T-helper 17 cell (primary cell): ENCODE measurements around the gene ZBTB7C. TPM values are rescaled to one million over a fixed set of nuclear protein-coding genes. Genes with fewer than 3 reads are reported as not detected.
A peak's percentile ranks its signal among the peaks of the same experiment; 100 is the strongest.

Experiments used
- ATAC-seq: fragments of 150-1000 bp; cut with Tn5 transposase; 2 replicates; pipeline ENCODE4 v1.10.0; 2021; ENCODE audit warnings: mild to moderate bottlenecking, moderate library complexity
- DNase-seq, 3 donors: peaks; one replicate each; pipeline versions ENCODE4 v3.0.0 to v3.0.0-alpha.2; 2020 to 2021
- H3K9me3 ChIP-seq: one replicate; pipeline ENCODE4 v1.7.0; 2013; ENCODE audit warnings: low read length, mild to moderate bottlenecking; ENCODE audit not compliant: control insufficient read depth, poor library complexity, severe bottlenecking
- H3K27ac Mint-ChIP-seq: one replicate; pipeline ENCODE4 v1.8.0; 2022; ENCODE audit warnings: mild to moderate bottlenecking, moderate library complexity, mixed read lengths
- H3K27me3 Mint-ChIP-seq: one replicate; pipeline ENCODE4 v1.8.0; 2022; ENCODE audit warnings: mixed read lengths
- H3K36me3 Mint-ChIP-seq: one replicate; pipeline ENCODE4 v1.8.0; 2022; ENCODE audit warnings: low read depth, mixed read lengths
- H3K4me1 Mint-ChIP-seq: one replicate; pipeline ENCODE4 v1.8.0; 2022; ENCODE audit warnings: mild to moderate bottlenecking, mixed read lengths
- H3K4me3 Mint-ChIP-seq: one replicate; pipeline ENCODE4 v1.8.0; 2022; ENCODE audit warnings: mild to moderate bottlenecking, moderate library complexity, mixed read lengths
- total RNA-seq, 4 donors: library from RNA in 2 of 4; stranded (reverse) in 2 of 4; gene quantifications; one replicate each; pipeline ENCODE4 v1.2.3 and lab custom pipeline; 2022 to 2026

ZBTB7C gene
- total RNA-seq, 2 donors from 2014 or later: 0.07 TPM; not detected in 1

DNA sequence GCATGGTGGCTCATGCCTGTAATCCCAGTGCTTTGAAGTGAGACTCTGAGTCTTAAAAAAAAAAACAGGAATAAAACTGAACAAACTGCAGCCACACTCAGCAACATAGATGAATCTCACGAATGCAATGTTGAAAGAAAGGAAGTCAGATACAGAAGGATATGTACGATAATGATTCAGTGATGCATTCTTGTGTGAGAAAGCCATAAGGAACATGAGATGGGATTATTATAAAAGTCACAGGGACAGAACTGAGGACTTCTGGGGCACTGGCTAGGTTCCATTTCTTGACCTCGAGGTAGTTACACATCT is 421.8 kb downstream of the ZBTB7C start:
- H3K4me1 Mint-ChIP-seq: peaks cover 3% of the 10 kb centered on the region
- H3K27me3 Mint-ChIP-seq: peaks cover 29% of the 10 kb centered on the region
- DNase-seq: no peak
- H3K27ac Mint-ChIP-seq: no peak overlapping the region
- peaks cover 6% of the 10 kb centered on the region for H3K36me3 Mint-ChIP-seq
- no peak for ATAC-seq
- no peaks in the 10 kb centered on the region for H3K9me3 ChIP-seq
- no peak overlapping the region for H3K4me3 Mint-ChIP-seq

DNA sequence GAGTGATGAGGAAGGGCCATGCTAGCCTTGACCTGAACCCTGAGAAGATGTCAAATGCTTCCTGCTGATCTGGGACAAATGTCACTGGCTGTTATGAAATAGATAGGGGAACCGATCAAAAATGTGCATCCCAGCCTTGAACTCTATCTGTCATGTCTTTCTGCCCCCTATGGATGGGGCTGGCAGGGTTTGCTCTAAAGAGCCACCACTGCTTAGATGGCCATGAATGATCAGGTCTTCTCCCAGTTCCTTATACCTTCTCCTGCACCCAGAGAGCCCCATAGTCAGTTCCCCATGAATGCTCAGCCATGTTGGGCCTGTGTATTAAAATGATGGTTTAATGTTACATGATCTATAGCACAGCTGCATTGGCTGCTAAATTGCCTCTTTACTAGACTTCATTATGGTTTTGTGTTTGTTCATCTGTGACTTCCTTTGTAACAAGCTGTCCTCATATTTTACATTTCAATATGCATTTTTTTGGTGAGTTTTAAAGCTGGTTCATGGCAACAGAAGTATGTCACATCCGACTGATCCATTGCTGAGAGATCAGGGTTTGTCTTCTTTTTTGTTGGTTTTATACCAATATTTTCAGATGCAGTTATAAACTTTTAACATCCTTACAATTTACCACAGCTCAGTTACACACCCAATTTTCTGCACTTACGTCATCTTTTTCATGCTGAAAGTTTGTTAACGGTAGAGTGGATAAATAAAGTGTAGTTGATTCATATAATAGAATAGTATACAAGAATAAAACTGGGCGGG is 422.4 kb downstream of the ZBTB7C start:
- Mint-ChIP-seq H3K27ac (no peak overlapping the region), H3K27me3 (peaks cover 26% of the 10 kb centered on the region), H3K4me3 (peak overlapping the region; percentile 41), H3K4me1 (peaks cover 3% of the 10 kb centered on the region), H3K36me3 (peaks cover 6% of the 10 kb centered on the region)
- ATAC-seq (no peak), DNase-seq (no peak)
- H3K9me3 ChIP-seq: no peaks in the 10 kb centered on the region

DNA sequence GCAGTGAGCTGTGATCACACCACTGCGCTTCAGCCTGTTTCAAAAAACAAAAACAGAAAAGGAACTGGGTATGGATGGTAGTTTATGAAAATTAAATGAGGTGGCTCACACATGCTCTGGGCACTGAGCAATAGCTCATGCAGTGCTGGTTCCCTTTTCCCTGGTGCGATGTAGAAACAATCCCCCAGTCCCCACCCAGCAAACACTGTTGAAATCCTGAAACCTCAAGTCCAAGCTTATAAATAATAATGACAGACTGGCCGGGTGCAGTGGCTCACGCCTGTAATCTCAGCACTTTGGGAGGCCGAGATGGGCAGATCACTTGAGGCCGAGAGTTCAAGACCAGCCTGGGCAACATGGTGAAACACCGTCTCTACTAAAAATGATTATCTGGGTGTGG is 423.3 kb downstream of the ZBTB7C start:
- Mint-ChIP-seq H3K27ac (no peak overlapping the region), H3K27me3 (peaks cover 17% of the 10 kb centered on the region), H3K4me1 (peaks cover 3% of the 10 kb centered on the region), H3K36me3 (peaks cover 8% of the 10 kb centered on the region), H3K4me3 (no peak overlapping the region)
- H3K9me3 ChIP-seq: no peaks in the 10 kb centered on the region
- ATAC-seq: peak; percentile 16
- DNase-seq: no peak

DNA sequence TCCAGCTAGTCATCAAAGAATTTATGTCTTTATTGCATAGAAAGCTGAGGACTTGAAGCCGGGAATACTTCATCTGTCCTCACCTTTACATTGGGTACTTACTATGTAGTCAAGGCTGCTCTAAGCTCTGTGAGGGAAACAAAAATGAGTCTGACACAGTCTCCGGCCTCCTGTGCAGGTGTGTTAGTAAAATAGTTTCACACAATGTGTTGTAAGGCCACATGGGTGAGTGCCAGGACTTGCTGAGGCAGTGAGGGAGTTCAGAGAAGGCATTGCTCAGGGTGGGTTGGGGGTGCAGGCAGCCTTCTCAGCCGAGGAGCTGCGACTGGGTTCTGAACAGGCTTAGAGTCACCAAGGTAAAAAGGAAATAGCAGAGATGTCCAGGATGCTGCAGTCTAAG is 424.2 kb downstream of the ZBTB7C start:
- ATAC-seq (no peak), DNase-seq (no peak)
- H3K4me3 Mint-ChIP-seq: no peak overlapping the region
- peaks cover 8% of the 10 kb centered on the region for H3K36me3 Mint-ChIP-seq
- H3K27ac Mint-ChIP-seq: no peak overlapping the region
- peaks cover 3% of the 10 kb centered on the region for H3K4me1 Mint-ChIP-seq
- H3K9me3 ChIP-seq: no peaks in the 10 kb centered on the region
- peaks cover 12% of the 10 kb centered on the region for H3K27me3 Mint-ChIP-seq

DNA sequence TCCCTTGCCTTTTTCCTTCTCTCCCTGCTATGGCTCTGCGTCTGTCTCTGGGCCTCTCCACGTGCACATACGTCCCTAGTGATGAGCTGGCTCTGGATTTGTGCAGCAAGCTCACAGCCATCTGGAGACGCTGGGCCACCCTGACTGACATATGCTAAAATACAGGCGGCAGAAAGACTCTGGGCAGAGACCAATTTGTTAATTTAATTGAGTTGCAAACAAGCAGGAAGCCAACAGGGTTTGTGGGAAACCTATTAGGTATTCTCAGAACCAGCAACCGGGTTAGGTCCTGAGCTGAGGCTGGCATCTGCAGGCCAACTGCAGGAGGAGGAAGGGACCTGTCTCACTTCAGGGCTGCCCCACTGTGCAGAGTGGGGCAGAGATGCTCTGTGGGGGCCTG is 425.2 kb downstream of the ZBTB7C start:
- H3K27ac Mint-ChIP-seq: no peak overlapping the region
- H3K36me3 Mint-ChIP-seq: peaks cover 4% of the 10 kb centered on the region
- H3K9me3 ChIP-seq: no peaks in the 10 kb centered on the region
- H3K4me3 Mint-ChIP-seq: no peak overlapping the region
- ATAC-seq (no peak), DNase-seq (no peak)
- H3K4me1 Mint-ChIP-seq: peaks cover 3% of the 10 kb centered on the region
- H3K27me3 Mint-ChIP-seq: peaks cover 17% of the 10 kb centered on the region

DNA sequence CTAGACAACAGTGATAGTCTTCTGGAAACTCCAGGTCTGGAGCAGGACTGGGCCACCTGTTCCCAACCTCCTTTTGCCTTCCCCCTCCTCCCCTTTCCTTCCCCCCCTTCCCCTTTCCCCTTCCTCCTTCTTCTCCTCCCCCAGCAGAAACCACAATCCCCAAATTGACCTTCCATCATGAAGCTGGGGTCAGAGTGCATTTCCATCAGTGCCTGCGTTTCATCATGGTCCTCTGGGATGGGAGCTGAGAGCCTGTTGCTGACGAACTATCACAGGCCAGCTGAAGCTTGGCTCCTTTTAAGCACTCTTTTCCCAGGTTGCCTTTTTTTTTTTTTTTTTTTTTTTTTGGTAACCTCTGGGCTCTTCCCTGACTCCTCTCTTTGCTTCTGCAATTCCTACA is 426.1 kb downstream of the ZBTB7C start:
- DNase-seq (no peak), ATAC-seq (no peak)
- Mint-ChIP-seq H3K36me3 (peaks cover 4% of the 10 kb centered on the region), H3K27me3 (peaks cover 20% of the 10 kb centered on the region), H3K27ac (no peak overlapping the region), H3K4me3 (no peak overlapping the region), H3K4me1 (peaks cover 3% of the 10 kb centered on the region)
- no peaks in the 10 kb centered on the region for H3K9me3 ChIP-seq

DNA sequence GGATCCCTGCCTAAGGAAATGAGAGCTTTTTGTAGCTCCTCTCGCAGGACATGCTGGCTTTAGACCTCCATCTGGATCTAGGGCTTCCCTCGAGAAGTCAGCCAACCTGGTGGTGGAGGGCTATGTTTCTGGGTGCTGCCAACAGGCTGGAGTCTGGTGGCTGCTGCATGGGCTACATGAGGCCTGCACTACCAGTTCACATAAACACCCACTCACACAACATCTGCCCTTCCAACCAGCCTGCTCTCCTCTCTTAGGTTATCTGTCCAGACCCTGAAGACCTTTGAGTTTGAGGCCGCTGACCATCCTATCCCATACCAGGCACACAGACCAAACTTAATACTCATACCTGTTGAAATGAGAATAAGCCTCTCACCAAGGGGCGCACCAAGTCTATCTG is 427.4 kb downstream of the ZBTB7C start:
- no peaks in the 10 kb centered on the region for H3K9me3 ChIP-seq
- Mint-ChIP-seq H3K27ac (no peak overlapping the region), H3K4me3 (no peak overlapping the region), H3K4me1 (peaks cover 2% of the 10 kb centered on the region), H3K36me3 (peaks cover 4% of the 10 kb centered on the region), H3K27me3 (peaks cover 20% of the 10 kb centered on the region)
- DNase-seq: no peak
- ATAC-seq: no peak

DNA sequence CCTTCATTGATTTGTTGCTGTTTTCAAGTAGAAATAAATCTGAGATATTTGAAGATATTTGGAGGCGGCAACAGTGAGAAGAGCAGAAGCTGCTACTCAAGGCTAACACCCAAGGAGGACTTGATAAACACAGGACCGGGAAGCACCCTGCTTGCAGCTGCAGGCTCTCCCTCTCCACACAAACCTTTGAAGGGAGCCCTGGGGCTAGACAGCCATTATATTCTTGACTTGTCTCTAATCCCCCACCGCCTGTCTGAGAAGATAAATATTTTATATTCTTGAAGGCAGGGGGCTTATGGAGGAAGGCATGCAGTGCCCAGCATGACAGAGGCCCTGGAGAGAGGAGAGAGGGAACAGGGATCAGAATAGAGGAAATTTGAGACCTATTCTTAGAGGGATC is 427.9 kb downstream of the ZBTB7C start:
- no peak overlapping the region for H3K4me3 Mint-ChIP-seq

DNA sequence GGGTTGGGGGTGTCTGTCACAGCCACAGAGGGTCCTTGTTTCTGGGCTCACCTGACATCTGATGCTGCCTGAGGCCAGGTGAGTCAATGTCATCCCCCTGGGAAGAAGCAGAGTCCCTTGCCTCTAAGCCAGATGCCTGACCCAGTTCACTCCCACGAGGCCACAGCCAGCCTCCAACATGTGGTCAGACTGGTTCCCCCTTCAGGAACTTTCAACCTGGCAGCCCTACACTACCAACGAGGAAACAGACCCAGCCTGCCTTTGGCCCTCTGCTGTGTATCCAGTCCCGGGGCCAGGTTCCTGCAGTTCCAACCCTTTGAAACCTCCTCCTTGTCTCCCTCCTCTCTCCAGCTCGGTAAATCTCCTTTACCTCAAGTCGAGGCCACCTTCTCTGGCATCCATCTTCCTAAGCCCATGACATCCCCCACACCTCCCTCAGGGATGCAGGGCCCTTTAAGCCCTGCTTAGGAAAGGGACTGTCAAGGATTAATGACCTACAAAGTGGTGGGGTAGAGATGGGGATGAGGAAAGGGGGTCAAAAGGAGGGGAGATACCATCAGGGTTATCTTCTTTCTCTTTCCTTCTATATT is 429.5 kb downstream of the ZBTB7C start:
- ATAC-seq (no peak), DNase-seq (no peak)
- Mint-ChIP-seq H3K36me3 (peaks cover 4% of the 10 kb centered on the region), H3K27me3 (peaks cover 15% of the 10 kb centered on the region), H3K4me1 (peaks cover 3% of the 10 kb centered on the region), H3K27ac (no peak overlapping the region), H3K4me3 (no peak overlapping the region)
- H3K9me3 ChIP-seq: no peaks in the 10 kb centered on the region

More for the DNA sequence above, 427.9 kb downstream of the ZBTB7C start:
- Mint-ChIP-seq H3K27me3 (peaks cover 20% of the 10 kb centered on the region), H3K36me3 (peaks cover 4% of the 10 kb centered on the region), H3K4me1 (no peaks in the 10 kb centered on the region), H3K27ac (no peak overlapping the region)
- ATAC-seq: no peak
- no peaks in the 10 kb centered on the region for H3K9me3 ChIP-seq
- no peak for DNase-seq

DNA sequence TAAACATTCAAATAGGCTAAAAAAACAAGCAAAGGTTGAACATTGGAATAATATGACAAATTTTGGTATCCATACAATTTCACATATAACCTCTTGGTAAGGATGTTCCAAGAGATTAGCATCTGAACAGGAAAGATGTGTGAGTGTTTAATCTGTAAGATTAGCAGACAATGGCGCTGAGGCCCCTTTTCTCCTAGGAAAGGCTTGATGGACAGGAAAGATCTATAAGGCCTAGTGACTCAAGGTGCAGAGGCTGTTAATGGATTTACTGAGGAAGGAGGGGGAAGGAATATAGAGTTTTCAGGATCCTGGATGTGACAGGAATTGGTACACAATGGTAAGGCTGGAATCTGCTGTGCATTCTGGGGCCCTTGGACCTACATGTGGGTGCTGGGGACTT is 430.6 kb downstream of the ZBTB7C start:
- H3K27me3 Mint-ChIP-seq: peaks cover 24% of the 10 kb centered on the region
- no peaks in the 10 kb centered on the region for H3K9me3 ChIP-seq
- H3K36me3 Mint-ChIP-seq: peaks cover 7% of the 10 kb centered on the region
- DNase-seq (no peak), ATAC-seq (no peak)
- peaks cover 3% of the 10 kb centered on the region for H3K4me1 Mint-ChIP-seq
- H3K4me3 Mint-ChIP-seq: no peak overlapping the region
- H3K27ac Mint-ChIP-seq: no peak overlapping the region

DNA sequence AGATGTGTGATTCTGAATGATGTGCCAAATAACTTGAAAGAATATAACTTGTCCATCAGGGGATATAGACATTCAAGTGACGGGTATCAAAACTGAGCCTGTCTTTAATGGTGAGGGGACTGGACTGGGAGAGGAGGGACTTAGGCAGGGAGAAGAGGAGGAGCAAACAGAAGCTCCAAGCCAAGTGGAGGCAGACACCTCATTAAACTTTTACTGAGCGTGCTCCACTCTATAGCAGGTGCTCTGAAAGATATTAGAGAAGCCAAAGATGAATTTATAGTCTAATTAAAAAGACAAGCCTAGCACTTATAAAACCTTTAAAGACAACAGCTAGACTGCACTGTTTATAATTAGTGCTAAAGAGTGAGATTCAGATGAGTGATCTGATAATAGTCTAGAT is 431.0 kb downstream of the ZBTB7C start:
- Mint-ChIP-seq H3K27ac (no peak overlapping the region), H3K4me1 (peaks cover 3% of the 10 kb centered on the region), H3K36me3 (peaks cover 9% of the 10 kb centered on the region), H3K4me3 (no peak overlapping the region), H3K27me3 (peaks cover 28% of the 10 kb centered on the region)
- ATAC-seq (no peak), DNase-seq (no peak)
- no peaks in the 10 kb centered on the region for H3K9me3 ChIP-seq

Other genes with a start within 250 kb of the ZBTB7C start
- gene CTIF, start 129.6 kb upstream of the ZBTB7C start, total RNA-seq: 1 to 10 TPM; 6.1 to 7.3 TPM